Astrocyte (in vitro differentiated cells and primary cell): ENCODE measurements around the gene DNAJB12. TPM values are rescaled to one million over a fixed set of nuclear protein-coding genes. Genes with fewer than 3 reads are reported as not detected.

Experiments
- DNase-seq: peaks from one replicate; pipeline ENCODE4 v3.0.0-alpha.2; 2010; ENCODE audit warnings: low read depth
- FAIRE-seq: peaks from 2 replicates; lab custom pipeline; 2011; peaks lifted over from hg19 to GRCh38; lab: Jason Lieb, UNC
- H2AFZ ChIP-seq: 2 replicates; pipeline ENCODE4 v1.6.0; 2012; ENCODE audit warnings: low read depth, low read length, inconsistent platforms
- H3K27ac ChIP-seq: 2 replicates; pipeline ENCODE4 v1.5.1; 2011; ENCODE audit warnings: low read depth, low read length, inconsistent platforms
- H3K27me3 ChIP-seq: 2 replicates; pipeline ENCODE4 v1.6.0; 2011; ENCODE audit warnings: low read length, inconsistent platforms; ENCODE audit not compliant: insufficient read depth
- H3K36me3 ChIP-seq: 2 replicates; pipeline ENCODE4 v1.5.1; 2011; ENCODE audit warnings: low read length, inconsistent platforms; ENCODE audit not compliant: insufficient read depth
- H3K4me1 ChIP-seq: 2 replicates; pipeline ENCODE4 v1.5.1; 2011; ENCODE audit warnings: low read length, inconsistent platforms; ENCODE audit not compliant: insufficient read depth
- H3K4me2 ChIP-seq: 2 replicates; pipeline ENCODE4 v1.6.0; 2012; ENCODE audit warnings: low read length, inconsistent platforms
- H3K4me3 ChIP-seq: 2 replicates; pipeline ENCODE4 v1.5.1; 2011; ENCODE audit warnings: low read depth, mild to moderate bottlenecking, low read length, inconsistent platforms; ENCODE audit not compliant: insufficient read depth
- H3K79me2 ChIP-seq: 2 replicates; pipeline ENCODE4 v1.6.0; 2012; ENCODE audit warnings: mild to moderate bottlenecking, low read length, inconsistent platforms; ENCODE audit not compliant: insufficient read depth
- H3K9ac ChIP-seq: 2 replicates; pipeline ENCODE4 v1.6.0; 2012; ENCODE audit warnings: mild to moderate bottlenecking, low read length, inconsistent platforms
- H3K9me3 ChIP-seq: 2 replicates; pipeline ENCODE4 v1.5.1; 2012; ENCODE audit warnings: low read depth, mild to moderate bottlenecking, low read length, inconsistent platforms; ENCODE audit not compliant: insufficient read depth
- H4K20me1 ChIP-seq: 2 replicates; pipeline ENCODE4 v1.6.0; 2012; ENCODE audit warnings: low read length, inconsistent platforms; ENCODE audit not compliant: insufficient read depth
- H3K27ac Mint-ChIP-seq: one replicate; pipeline ENCODE4 v1.8.0; 2021; ENCODE audit warnings: mild to moderate bottlenecking, mixed read lengths; ENCODE audit not compliant: unreplicated experiment
- H3K27me3 Mint-ChIP-seq: one replicate; pipeline ENCODE4 v1.8.0; 2021; ENCODE audit warnings: low read depth, mixed read lengths; ENCODE audit not compliant: unreplicated experiment
- H3K36me3 Mint-ChIP-seq: one replicate; pipeline ENCODE4 v1.8.0; 2021; ENCODE audit warnings: low read depth, mixed read lengths; ENCODE audit not compliant: unreplicated experiment
- H3K4me1 Mint-ChIP-seq: one replicate; pipeline ENCODE4 v1.8.0; 2021; ENCODE audit warnings: low read depth, mixed read lengths; ENCODE audit not compliant: unreplicated experiment
- H3K4me3 Mint-ChIP-seq: one replicate; pipeline ENCODE4 v1.8.0; 2021; ENCODE audit warnings: mild to moderate bottlenecking, moderate library complexity, mixed read lengths; ENCODE audit not compliant: unreplicated experiment
- H3K9me3 Mint-ChIP-seq: one replicate; pipeline ENCODE4 v1.8.0; 2021; ENCODE audit warnings: mild to moderate bottlenecking, mixed read lengths; ENCODE audit not compliant: unreplicated experiment
- CTCF ChIP-seq: IDR thresholded peaks from 2 replicates; pipeline ENCODE4 v1.5.1; 2011; ENCODE audit warnings: low read depth, mild to moderate bottlenecking, inconsistent platforms, low read length, moderate library complexity; ENCODE audit not compliant: insufficient read depth
- EZH2 ChIP-seq: IDR thresholded peaks from 2 replicates; pipeline ENCODE4 v1.6.1; 2012; ENCODE audit warnings: mild to moderate bottlenecking, low read length, inconsistent platforms; ENCODE audit not compliant: insufficient read depth
- total RNA-seq: library from RNA; stranded (reverse); gene quantifications from 2 replicates; pipeline ENCODE4 v1.2.1, GENCODE V29; 2021

Gene DNAJB12
- total RNA-seq, 1 donor from 2014 or later = 24.3 TPM

DNA sequence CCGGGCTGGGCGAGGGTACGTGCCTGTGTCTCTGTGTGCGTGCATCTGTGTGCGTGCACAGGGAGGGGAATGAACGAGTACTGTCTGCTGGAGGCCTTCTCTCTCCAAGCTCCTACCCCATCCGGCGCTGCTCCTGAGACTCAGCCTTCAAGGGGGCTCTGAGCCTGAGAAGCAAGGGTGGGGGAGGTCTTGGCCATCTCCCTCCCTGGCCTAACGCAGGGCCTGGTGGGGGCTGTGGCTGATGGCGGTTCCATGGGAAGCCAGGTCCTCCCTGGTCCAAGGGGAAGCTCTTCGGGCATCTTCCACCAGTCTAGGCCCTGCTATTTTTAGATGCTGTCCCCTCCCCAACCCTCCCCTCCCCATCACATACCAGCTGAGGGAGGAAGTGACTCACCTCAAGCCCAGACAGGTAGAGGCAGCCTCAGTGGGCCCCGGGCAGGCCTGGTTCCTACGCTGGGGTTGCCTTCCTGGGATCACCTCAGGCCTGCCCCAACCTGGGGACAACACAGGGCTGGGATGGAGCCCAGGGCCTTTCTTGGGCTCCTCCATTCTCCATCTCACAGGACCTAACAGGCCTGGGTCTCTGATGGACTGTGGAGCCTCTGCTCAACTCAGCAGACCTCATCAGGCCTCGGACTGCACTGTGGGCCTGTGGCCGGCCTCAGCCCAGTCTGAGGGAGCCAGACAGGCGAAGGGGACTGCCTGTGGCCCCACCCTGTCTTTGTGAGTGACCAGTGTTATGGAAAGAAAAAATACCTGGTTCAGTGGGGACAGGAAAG lies 32.2 kb downstream of the DNAJB12 start:
- Histone ChIP-seq H4K20me1 (no peaks in the 10 kb centered on the region), H3K4me1 (peaks cover 46% of the 10 kb centered on the region), H3K9me3 (no peaks in the 10 kb centered on the region), H3K79me2 (no peaks in the 10 kb centered on the region), H2AFZ (peak overlapping the region; percentile 32), H3K27ac (peak overlapping the region; percentile 88), H3K36me3 (no peaks in the 10 kb centered on the region), H3K4me3 (no peak overlapping the region), H3K27me3 (no peaks in the 10 kb centered on the region), H3K4me2 (no peak overlapping the region), H3K9ac (no peak overlapping the region)
- Mint-ChIP-seq H3K4me3 (peak overlapping the region; percentile 62), H3K4me1 (peaks cover 25% of the 10 kb centered on the region), H3K27ac (peak overlapping the region; percentile 100), H3K36me3 (no peaks in the 10 kb centered on the region), H3K9me3 (no peaks in the 10 kb centered on the region), H3K27me3 (no peaks in the 10 kb centered on the region)
- no peak for DNase-seq
- no peak for TF ChIP-seq CTCF
- no peak for TF ChIP-seq EZH2
- FAIRE-seq = no peak

- no peak for TF ChIP-seq EZH2
- TF ChIP-seq CTCF = no peak
- Mint-ChIP-seq H3K4me1 (peaks cover 25% of the 10 kb centered on the region), H3K27ac (peak overlapping the region; percentile 100), H3K27me3 (no peaks in the 10 kb centered on the region), H3K9me3 (no peaks in the 10 kb centered on the region), H3K4me3 (peak overlapping the region; percentile 62), H3K36me3 (no peaks in the 10 kb centered on the region)
- no peak for FAIRE-seq
- Histone ChIP-seq H3K9me3 (no peaks in the 10 kb centered on the region), H3K79me2 (no peaks in the 10 kb centered on the region), H3K27ac (peak overlapping the region; percentile 88), H3K9ac (peak overlapping the region; percentile 77), H3K4me3 (no peak overlapping the region), H3K4me2 (no peak overlapping the region), H3K36me3 (no peaks in the 10 kb centered on the region), H4K20me1 (no peaks in the 10 kb centered on the region), H3K27me3 (no peaks in the 10 kb centered on the region), H3K4me1 (peaks cover 46% of the 10 kb centered on the region), H2AFZ (peak overlapping the region; percentile 32)
- DNase-seq = no peak
Measured at GRCh38 chr10:72322030-72322279, 32.8 kb downstream of the DNAJB12 start.

- H2AFZ ChIP-seq = no peak overlapping the region
- H3K4me1 Mint-ChIP-seq = peaks cover 22% of the 10 kb centered on the region
Measured at GRCh38 chr10:72321248-72322029, 33.3 kb downstream of the DNAJB12 start.

More at GRCh38 chr10:72321248-72322029, 33.3 kb downstream of the DNAJB12 start:
- TF ChIP-seq EZH2 = no peak
- no peak for TF ChIP-seq CTCF
- Mint-ChIP-seq H3K4me3 (no peak overlapping the region), H3K9me3 (no peaks in the 10 kb centered on the region), H3K27ac (peak overlapping the region; percentile 100), H3K36me3 (no peaks in the 10 kb centered on the region), H3K27me3 (no peaks in the 10 kb centered on the region)
- H3K36me3 ChIP-seq = no peaks in the 10 kb centered on the region
- H3K79me2 ChIP-seq = no peaks in the 10 kb centered on the region
- DNase-seq (no peak), FAIRE-seq (no peak)
- peak overlapping the region; percentile 88 for H3K27ac ChIP-seq
- peak overlapping the region; percentile 81 for H3K4me2 ChIP-seq
- no peaks in the 10 kb centered on the region for H3K9me3 ChIP-seq
- H4K20me1 ChIP-seq = no peaks in the 10 kb centered on the region
- H3K9ac ChIP-seq = peak overlapping the region; percentile 77
- no peak overlapping the region for H3K4me3 ChIP-seq
- peaks cover 46% of the 10 kb centered on the region for H3K4me1 ChIP-seq
- no peaks in the 10 kb centered on the region for H3K27me3 ChIP-seq
